Suppressor macrophage treated with lipopolysaccharide for 4 hours (primary cell): ENCODE results near the gene THAP8.
"Not testable (repeated sequence)": the region's sequence is repeated elsewhere in the genome, so short reads cannot be mapped to it uniquely, and the experiment has no call there.

ENCODE experiments used
- DNase-seq: peaks from one replicate; pipeline ENCODE4 v3.0.0-alpha.2; 2020

Gene THAP8

GRCh38 chr19:36054119-36054732, at the start of gene THAP8:
THAP8 (minus strand) TSS chr19:36054285; CDS start chr19:36054217, 68 bp downstream.
- peak; percentile 100 for DNase-seq

GRCh38 chr19:36103040-36103626, 49.0 kb upstream of the THAP8 start:
- no peak for DNase-seq

- DNase-seq: no peak
Observed at GRCh38 chr19:36101550-36102327, 47.7 kb upstream of the THAP8 start.

- DNase-seq: no peak
Observed at GRCh38 chr19:36100476-36100875, 46.4 kb upstream of the THAP8 start.

- DNase-seq: no peak
Observed at GRCh38 chr19:36099166-36099785, 45.2 kb upstream of the THAP8 start.

- no peak for DNase-seq
Observed at GRCh38 chr19:36097036-36097435, 43.0 kb upstream of the THAP8 start.

GRCh38 chr19:36093687-36094086, 39.6 kb upstream of the THAP8 start:
- DNase-seq: no peak

GRCh38 chr19:36093146-36093662, 39.1 kb upstream of the THAP8 start:
- no peak for DNase-seq

GRCh38 chr19:36092566-36092965, 38.5 kb upstream of the THAP8 start:
- no peak for DNase-seq

- DNase-seq: no peak
Observed at GRCh38 chr19:36090910-36091695, 37.0 kb upstream of the THAP8 start.

GRCh38 chr19:36089847-36090246, 35.8 kb upstream of the THAP8 start:
- DNase-seq: no peak

- DNase-seq: no peak
Observed at GRCh38 chr19:36086326-36086725, 32.2 kb upstream of the THAP8 start.

- no peak for DNase-seq
Observed at GRCh38 chr19:36084231-36085009, 30.3 kb upstream of the THAP8 start.

- DNase-seq: no peak
Observed at GRCh38 chr19:36082916-36083315, 28.8 kb upstream of the THAP8 start.

GRCh38 chr19:36081894-36082293, 27.8 kb upstream of the THAP8 start:
- DNase-seq: no peak

GRCh38 chr19:36081385-36081784, 27.3 kb upstream of the THAP8 start:
- no peak for DNase-seq

GRCh38 chr19:36079389-36079945, 25.4 kb upstream of the THAP8 start:
- no peak for DNase-seq

- DNase-seq: no peak
Observed at GRCh38 chr19:36073121-36073876, 19.2 kb upstream of the THAP8 start.

- no peak for DNase-seq
Observed at GRCh38 chr19:36072081-36072480, 18.0 kb upstream of the THAP8 start.

GRCh38 chr19:36068810-36069499, 14.9 kb upstream of the THAP8 start:
- DNase-seq: not testable (repeated sequence)
